Pons (tissue), 1 donor: ENCODE data around the gene LY6G5B.

Experiments
- DNase-seq: peaks from one replicate; pipeline ENCODE4 v3.0.0-alpha.2; 2016; ENCODE audit warnings: low spot score

Gene LY6G5B

DNA sequence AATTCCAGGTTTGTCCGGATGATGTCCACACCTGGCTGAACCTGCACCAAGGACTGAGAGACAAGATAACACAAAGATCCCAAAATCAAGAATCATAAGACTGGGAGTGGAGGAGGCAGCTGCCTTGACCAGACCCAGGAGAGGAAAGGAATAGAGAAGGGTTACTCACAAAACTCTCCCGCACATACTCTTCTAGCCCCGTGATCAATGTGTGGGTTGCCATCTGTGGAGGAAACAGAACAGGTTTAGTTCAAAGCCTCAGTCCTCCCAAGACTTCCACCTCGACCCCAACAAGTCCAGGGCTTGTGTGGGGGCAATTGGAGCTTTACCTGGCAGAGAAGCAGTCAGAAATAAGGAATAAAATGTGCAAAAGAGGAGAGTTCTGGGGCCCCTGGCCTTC lies 28.4 kb upstream of the LY6G5B start:
- no peak for DNase-seq

DNA sequence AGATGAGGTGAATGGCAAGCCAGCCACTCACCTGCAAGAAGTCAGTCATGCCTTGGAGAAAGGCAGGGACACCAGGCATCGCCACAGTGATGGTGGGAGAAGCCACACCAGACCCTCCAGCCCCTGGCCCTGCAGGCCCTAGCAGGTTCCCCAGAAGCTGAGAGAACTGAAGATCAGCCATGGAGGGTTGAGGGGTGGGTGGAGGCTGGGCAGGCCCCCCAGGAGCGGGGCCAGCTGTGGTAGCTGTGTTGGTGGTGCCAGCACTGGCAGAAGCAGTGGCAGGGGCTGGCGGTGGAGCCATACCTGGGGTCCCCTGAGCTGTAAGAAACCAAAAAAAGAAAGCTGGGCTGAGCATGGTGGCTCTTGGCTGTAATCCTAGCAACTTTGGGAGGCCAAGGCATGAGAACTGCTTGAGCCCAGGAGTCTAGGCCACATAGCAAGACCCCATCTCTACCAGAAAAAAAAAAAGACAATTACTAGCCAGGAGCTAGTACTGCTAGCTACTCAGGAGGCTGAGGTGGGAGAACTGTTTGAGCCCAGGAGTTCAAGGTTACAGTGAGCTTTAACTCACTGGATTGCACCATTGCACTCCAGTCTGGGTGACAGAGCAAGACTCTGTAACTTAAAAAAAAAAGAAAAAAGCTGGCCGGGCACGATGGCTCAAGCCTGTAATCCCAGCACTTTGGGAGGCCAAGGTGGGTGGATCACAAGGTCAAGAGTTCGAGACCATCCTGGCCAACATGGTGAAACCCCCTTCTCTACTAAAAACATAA lies 26.8 kb upstream of the LY6G5B start:
- DNase-seq = no peak

DNA sequence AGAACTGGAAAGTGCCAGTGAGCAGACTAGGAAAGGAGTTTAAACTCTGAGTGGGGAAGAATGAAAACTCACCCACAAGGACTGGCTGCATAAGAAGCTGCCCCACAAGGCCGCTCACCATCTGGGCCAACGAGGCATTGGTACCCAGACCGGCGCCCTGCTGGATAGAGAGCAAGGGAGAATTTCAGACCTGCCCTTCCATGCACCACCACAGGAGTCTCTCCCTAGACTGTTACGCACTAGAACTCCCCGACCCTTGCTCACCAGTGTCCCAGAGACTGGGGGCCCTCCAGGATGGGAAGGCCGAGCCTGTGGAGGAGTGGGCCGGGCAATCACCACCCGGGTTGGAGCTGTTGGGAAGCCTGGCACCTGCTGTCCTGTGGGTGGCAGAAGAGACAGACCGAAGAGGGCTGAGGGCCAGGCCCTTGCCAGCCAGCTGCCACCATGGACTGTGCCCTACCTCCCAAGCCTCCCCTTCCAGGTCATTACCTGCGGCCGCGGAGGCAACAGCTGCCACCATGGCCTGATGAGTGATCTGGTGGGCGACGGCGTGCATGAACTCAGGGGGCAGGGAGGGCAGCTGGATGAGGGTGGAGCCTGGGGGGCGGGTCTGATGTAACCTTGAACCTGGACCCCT lies 25.8 kb upstream of the LY6G5B start:
- no peak for DNase-seq

DNA sequence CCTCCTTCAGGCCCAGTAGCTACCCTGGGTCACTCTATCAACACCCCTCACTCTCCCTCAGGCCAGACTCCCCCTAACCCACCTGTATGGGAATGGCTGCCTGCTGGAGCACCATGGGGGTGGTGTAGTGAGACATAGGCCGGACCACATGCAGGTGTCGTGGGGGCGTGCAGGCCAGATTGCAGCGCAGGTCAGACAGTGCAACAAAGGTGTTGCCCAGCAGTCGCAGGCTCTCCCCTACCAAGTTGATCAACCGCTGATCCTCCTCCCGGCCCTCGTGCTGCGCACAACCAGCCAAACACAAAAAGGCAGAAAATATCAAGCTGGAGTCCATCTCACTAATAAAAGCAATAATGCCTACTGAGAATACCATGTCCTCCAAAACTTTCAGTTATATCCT lies 24.5 kb upstream of the LY6G5B start:
- DNase-seq = no peak

DNA sequence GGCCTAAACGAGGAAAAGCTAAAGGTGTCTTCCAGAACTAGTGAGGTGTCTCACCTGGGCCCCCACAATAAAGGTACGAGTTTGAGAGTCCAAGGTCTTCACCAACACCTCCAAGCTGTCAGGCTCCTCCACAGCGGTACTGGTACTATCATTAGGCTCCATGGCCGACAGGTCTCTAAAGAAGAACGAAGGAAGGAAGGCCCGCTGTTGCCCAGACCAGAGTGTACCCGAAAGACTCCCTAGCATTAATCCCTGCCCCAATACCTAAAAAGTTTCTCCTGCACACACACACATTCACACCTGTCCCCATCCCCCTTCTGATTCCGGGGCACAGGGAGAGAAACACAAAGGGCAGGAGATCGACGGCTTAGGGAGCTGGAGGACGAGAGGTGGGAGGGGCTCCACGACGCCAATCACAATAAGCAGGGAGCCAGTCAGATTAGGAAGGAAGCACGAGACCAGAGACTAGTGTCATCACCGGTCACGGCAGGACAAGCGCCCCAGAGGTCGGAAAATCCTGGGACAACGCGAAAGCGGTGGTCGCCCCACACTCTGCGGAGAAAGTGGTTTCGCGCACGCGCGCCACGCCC lies 18.1 kb upstream of the LY6G5B start:
- DNase-seq = peak; percentile 66

DNA sequence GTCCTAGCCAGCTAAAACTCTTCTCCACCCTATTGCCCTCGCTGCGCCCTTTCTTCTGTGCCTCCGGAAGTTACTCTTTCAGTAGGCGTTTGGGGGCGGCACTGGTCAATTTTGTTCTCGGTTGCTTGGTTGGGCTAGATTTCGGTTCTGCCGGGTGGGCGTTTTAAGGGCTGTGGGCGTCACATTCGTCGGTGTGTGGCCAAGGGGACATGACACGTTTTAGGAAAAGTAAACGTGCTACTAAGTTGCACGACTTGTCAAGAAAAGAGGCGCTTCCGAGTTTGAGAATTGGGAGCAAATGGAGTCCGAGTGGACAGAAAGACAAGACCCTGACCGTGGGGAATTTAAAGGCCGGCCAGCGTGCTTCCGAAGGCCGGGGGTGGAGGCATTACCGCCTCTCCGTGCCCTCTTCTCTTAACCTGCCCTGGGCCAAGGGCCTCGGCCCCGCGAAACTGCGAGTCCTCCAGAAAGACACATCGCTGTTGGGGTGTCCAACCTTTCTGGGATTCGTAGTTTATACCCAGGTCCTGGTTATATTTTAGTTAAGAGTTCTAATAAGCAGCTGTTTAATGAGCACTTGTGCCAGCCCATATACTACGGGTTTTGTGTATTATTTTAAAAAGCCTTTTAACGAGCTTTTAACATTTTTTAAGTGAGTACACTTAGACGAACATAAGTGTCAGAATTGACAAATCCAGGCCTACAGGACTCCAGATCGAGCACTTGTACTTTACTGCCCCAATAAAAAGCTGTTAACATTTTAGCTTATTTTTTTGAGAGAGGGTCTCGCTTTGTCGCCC lies 16.7 kb upstream of the LY6G5B start:
- DNase-seq = peak; percentile 95

DNA sequence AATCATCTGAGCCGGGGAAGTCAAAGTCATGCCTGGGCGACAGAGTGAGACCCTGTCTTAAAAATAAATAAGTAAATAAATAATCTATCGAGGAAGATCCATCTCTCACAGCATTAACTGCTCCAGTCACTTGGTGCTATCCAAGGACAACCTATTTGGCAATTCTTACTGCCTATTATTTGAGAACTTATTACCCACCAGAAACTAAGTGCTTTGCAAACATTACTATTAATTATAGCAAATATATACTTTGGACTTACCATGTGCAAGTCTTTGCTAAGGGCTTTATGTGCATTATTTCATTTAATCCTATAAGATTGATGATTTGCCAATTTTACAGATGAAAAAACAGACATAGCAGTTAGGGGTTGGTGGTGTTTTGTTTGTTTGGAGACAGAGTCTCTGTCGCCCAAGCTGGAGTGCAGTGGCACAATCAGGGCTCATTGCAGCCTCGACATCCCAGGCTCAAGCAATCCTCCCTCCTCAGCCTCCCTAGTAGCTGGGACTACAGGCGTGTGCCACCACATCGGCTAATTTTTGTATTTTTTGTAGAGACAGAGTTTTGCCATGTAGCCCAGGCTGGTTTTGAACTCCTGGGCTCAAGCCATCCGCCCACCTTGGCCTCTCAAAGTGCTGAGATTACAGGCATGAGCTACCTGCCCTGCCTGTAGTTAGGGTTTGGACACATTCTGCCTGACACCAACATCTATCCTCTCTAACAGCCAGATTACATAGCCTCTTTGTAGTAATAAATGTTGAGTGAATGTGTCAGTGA lies 15.0 kb upstream of the LY6G5B start:
- DNase-seq = no peak

DNA sequence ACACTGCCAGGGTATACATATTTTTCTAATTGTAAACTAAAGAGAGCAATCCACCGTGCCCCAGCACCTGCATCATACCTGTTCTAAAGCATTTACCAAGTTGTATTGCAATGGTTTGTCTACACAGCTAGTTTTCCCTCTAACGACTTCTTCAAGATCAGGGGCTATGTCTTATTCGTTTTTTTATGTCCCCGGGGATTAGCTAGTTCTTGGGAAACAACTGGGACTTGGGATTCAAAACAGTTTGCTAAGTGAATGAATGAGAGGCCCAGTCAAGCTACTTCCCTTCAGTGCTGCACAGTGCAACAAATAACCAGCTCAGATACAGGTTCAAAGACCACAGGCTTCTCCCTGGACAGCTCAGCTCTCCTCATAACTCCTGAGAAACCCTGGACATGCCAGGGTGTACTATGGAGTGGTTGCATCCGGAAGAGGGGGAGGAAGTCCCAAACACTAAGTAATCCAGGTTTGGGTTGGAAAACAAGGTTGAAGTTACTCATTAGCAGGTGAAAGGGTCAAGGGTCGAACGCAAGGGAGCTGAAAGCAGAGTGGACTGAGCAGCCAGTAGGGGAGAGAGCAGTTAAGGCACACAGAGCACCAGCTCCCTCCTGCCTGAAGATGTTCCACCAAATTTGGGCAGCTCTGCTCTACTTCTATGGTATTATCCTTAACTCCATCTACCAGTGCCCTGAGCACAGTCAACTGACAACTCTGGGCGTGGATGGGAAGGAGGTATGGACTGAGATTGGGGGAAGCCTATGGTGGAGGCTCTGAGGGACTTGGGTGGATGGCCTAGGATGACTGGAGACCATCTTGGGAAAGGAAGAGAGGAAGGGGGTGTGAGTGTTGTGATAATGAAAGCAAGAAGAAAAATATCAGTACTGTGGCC lies 14.2 kb upstream of the LY6G5B start, which contains the start of gene APOM:
APOM (plus strand) TSS at position 546 of the 889 bp plus-strand sequence; CDS start at position 619, 73 bp downstream.
- no peak for DNase-seq

DNA sequence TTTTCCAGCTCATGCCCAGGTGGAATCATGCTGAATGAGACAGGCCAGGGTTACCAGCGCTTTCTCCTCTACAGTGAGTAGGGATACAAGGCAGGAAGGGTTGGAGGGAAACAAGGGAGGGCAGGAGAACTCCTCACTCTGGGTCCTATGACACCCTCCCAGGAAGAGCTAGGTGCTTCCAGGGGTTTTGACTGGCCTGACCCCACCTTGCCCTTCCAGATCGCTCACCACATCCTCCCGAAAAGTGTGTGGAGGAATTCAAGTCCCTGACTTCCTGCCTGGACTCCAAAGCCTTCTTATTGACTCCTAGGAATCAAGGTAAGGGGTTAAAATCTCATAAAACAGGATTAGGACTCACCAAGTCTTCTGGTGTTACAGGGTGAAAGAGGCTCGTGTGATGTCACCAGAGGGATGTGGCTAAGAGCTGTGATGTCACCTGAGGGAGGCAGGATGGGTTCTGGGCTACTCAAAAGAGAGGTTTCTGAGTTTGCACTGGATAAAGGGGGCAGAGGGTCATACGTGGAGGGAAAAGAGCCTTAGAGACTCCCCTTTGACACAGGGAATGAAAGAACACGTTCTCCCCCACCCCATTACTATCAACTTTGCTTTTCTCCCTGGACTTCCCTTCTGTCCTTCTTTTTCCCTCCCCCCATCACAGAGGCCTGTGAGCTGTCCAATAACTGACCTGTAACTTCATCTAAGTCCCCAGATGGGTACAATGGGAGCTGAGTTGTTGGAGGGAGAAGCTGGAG lies 12.2 kb upstream of the LY6G5B start:
- DNase-seq = no peak

DNA sequence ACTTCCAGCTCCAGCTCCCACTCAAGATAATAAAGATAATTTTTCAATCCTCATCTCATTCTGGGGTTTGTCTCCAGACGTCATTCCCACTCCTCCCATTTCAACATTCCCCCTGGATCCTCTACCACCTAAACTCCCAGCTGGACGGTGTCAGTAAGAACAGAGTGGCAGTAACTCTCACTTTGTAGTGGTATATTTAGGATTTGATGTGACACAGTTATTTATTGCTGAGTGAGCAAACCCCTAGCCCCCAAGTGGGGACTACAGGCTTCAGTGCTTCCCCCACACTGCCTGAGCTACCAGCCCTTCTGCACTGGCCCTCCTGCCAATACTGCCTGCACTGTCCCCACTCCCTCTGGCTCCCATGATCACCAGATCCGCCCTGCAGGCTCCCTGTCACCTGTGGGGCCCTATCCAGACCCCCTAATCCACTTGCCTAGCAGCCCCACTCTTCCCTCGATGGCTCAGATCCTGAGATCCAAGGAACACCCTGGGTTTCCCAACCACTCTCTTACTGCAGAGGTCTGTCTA lies 11.6 kb upstream of the LY6G5B start:
- no peak for DNase-seq

DNA sequence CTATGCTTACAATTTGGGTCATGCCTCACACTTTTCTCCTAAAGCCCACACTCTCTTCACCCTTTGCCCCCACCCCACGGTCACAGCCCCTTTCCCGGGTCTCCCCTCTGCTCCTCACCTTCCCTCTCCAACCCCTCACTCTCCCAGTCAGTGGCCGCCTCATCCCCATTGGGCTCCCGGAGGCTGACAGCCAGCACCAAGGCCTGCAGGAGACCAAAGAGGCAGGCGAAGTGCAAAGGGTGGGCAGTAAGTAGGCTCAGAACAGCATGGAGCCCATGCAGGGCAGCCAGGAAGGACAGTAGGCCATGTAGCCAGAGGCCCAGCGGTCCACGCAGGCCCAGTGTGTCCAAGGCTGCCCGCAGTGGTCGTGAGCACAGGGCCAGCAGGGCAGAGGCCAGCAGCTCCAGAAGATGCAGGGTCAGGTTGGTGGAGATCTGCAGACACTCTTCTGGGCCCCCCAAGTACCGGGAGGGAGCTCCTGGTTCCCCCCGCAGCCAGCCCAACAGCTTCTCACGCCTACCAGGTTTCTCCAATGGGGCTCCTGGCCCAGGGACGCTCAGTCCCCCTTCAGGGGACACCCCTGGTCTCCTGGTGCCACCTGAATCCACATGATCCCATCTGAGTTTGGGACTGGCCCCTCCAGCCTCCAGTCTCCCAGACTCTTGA lies 10.7 kb upstream of the LY6G5B start:
- DNase-seq = no peak

DNA sequence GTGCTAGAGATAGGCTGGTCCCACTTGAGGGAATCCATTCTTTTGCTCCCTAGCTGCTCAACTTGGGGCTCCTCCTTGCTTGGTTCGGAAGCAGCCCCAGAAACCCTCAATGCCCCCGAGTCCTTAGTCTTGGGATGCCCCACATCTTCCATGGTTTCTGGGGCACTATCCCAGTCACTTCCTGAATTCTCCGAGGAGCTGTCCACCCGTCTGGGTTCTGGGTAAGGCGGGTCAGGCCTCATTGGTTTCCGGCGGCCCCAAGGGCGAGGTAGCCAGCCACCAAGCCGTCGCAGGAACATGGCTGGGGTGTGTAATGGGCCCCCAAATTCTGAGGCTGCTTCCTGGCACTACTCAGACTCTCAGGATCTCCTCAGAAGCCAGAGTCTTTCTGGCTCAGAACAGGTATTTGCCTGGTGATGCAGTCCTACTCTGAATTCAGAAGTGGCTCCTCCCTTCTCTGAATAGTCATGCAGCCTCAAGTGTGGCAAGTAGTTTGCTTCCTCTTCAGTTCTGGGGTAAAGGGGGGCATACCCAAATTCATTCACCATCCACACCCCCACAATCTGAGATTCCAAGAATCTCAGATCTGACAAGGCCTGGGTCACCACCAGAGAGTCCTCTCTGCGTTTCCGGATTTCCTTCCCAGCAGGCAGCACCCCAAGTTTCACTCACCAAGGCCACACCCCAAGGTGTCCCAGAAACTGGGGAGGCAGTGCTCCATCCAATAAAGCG lies 10.0 kb upstream of the LY6G5B start:
- peak; percentile 22 for DNase-seq

DNA sequence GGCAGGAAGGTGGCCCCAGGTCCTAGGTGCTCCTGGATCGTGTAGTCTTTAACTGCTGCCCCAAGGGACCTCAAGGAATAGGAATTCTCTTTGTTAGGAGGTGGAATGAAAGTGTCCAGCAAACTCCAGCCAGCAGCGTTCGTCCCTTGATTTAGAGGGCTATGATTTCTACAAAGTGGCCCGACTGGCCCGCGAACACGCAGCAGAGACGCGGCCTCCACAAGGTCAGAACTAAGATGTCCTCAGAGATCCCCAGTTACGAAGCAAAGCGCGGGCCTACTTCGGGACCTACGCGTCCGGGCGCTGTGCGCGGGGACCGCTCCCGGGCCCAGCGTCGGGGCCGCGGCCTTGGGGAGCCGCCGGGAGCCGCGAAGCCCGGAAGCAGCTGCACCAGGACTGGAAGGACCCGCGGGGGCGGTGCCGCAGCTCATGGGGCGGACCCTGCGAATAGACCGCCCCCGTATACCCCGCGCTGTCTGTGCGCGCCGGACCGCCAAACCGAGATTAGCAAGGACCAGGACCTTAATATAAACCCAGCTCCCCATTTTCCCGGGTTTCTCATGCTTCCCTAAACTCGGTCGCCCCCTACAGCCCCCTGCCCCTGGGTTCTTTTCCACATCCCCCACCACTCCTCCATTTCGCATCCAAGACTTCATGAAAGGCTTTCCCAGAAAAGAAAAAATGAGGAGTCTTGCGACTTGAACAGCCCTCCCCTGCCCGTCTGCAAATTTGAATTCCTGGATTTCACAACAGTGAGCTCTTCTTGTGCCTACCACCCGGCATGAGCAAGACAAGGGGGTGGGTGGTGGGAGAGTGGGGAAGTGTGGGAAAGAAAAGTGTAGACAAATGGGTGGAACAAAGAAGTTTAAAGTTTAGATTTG lies 9.2 kb upstream of the LY6G5B start, which contains the start of gene C6orf47:
C6orf47 (minus strand) TSS at position 398 of the 881 bp plus-strand sequence. CDS start 831 bp downstream, outside the sequence.
- DNase-seq = peak; percentile 66

DNA sequence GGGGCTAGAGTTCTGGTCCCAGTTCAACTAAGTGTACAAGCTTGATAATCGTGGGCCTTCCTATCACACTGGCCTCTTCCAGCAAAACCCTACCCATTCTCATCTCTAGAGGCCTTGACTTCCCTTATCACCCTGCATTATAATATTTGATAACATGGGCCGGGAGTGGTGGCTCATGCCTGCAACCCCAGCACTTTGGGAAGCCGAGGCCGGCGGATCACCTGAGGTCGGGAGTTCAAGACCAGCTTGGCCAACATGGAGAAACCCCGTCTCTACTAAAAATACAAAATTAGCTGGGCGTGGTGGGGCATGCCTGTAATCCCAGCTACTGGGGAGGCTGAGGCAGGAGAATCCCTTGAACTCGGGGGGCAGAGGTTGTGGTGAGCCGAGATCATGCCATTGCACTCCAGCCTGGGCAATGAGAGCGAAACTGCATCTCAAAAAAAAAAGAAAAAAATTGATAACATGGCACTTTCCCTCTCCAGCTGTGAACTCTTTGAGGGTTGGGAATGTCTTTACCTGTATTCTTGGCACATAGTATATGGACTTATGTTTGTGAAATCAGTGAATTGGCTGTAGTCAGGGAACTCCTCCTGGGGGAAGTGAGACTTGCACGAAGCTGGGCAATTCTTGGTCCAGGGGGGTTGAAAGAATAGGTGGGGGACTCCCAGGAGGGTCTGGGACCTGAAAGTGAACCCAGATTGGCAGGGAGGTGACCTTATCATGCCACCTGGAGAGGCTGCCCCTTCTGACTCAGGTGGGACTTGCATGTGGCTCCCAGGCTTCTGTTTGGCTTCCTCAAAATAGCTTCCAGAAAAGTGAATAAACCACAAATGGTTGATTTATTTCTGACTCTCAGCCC lies 8.3 kb upstream of the LY6G5B start:
- no peak for DNase-seq

DNA sequence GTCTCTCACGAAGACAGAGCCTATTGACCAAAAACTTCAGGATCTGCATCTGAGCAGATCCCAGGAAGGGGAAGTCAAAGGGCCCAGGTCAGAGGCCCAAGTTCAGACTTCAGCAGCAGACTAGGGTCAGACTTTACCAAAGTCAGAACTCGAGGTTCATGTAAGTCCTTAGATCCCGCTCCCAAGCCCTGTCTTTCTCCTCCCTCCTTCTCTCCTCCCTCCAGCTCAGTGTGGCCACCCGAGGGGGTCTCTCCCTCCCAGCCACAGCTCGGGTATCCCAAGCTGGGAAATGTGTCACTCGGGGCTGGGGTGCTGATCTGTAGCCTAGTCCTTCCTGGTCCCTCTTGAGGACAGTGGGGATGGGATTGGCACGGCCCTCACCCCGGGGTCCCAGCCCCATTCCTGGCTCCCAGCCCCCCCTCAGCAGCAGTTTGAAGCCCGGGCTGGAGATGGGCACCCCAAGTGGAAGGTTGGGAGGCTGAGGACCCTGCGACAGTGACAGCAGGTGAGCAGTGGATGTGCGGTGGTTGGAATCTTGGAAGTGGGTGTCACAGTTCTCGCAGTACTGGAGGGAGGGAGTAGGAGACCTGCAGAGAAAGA lies 7.6 kb upstream of the LY6G5B start:
- no peak for DNase-seq
